Measurements from ENCODE around the gene FOXR1.
"Not testable (repeated sequence)": the region's sequence is repeated elsewhere in the genome, so short reads cannot be mapped to it uniquely, and the experiment has no call there.

Gene FOXR1

DNA sequence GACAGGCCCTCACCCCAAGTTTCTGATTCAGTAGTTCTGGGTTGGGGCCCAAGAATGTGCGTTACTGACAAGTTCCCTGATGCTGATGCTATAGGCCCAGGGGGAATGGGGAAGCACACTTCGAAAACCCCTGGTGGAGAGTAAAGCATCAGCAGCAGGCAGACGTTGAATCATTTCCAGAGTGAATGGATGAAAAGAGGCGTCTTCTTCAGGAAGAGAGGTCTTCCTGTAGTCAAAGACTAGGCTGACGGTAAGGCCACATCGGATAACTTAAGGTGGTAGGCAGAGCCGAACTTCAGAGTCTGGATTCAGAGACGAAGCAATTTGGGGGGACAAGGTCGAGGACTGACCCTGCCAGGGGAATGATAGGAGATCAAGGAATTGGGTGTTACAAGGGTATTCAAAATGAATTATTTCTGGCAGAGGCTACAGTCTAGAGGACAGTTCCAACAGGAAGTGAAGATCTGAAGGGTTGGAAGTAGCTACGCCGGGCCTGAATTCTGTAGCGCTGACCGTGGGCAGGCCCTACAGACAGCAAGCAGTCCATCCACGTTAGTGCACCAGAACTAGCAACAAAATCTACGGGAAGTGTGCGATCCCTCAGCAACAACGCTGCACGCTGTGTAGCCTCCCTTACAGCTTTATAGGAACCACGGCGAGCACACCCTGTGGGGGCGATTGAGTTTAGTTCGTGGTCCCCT is 25.5 kb downstream of the FOXR1 start:
- DNase-seq (ENCODE audit: low read depth, low spot score): no peak

DNA sequence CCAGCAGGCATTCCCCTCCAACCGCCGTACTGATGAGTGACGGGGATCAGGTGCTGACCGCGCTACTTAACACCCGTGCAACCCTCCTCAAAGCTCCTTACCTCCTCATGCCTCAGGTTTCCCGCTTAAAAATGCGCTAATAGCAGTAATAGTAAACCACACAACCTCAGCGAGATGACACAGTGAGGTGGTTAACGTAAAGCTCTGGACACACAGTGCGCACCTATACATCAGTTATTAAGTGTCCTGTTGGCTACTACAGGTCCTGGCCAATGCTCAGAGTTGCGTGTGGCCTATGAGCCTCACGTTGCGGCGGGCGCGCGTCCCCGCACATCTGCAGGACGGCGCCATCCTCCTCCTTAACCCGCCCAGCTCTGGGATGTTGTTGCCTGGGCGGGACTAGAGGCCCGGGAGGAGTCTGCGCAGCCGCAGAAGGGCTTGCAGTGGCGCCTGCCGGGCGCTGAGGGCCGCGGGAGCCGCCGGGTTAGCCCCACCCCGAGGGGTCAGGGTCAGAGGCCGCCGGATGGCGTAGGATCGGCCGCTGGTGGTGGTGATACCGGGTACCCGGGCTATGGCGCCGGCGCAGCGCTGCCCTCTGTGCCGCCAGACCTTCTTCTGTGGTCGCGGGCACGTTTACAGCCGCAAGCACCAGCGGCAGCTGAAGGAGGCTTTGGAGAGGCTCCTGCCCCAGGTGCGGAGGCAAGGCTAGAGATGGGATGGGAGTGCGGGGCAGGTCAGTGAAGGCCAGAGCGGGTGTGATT is 26.2 kb downstream of the FOXR1 start, which contains the start of gene CENATAC:
TSS of gene CENATAC (plus strand) at position 512 of the 761 bp plus-strand sequence. CDS start at position 572, 60 bp downstream.
- DNase-seq (ENCODE audit: low read depth, low spot score): peak; percentile 72

DNA sequence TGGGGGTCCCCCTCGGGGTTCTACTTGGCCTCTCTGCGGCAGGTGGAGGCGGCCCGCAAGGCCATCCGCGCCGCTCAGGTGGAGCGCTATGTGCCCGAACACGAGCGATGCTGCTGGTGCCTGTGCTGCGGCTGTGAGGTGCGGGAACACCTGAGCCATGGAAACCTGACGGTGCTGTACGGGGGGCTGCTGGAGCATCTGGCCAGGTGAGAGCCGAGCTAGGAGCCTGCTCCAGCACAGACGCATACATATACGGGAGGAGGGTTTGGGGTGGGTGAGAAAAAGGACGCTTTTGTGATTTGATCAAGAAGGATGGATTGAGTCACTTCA is 26.8 kb downstream of the FOXR1 start:
- no peak for DNase-seq (ENCODE audit: low read depth, low spot score)

DNA sequence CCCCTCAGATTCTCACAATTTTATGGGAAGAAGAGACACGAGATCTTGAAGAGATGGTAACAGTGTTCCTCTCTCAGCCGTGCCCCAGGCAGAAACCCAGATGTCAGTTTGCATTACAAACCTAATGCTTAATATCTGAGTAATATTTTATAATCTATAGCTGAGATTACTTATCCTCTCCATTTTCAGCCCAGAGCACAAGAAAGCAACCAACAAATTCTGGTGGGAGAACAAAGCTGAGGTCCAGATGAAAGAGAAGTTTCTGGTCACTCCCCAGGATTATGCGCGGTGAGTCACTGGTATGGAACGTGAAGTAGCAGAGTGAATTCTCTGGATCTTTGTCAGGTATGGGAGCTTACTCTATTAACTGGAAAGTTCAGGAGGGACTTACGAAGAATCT is 27.3 kb downstream of the FOXR1 start:
- DNase-seq (ENCODE audit: low read depth, low spot score): no peak

DNA sequence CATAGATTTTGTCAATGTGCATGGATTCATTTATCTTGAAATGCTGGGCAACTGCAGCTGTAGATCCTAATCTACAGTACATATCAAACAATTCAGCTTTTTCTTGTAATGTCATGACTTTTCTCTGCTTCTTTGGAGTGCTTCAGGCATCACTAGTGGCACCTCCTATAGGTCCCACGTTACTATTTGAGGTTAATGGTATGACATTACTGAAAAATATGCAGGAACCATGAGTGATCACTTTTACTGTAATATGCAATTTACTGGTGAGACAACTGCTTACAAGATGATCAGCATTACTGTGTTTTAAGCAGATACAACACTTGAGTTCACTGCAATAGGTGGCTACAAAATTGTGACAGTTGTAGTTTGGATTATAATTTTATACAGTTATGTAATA is 29.3 kb downstream of the FOXR1 start:
- no peak for DNase-seq (ENCODE audit: low read depth, low spot score)

DNA sequence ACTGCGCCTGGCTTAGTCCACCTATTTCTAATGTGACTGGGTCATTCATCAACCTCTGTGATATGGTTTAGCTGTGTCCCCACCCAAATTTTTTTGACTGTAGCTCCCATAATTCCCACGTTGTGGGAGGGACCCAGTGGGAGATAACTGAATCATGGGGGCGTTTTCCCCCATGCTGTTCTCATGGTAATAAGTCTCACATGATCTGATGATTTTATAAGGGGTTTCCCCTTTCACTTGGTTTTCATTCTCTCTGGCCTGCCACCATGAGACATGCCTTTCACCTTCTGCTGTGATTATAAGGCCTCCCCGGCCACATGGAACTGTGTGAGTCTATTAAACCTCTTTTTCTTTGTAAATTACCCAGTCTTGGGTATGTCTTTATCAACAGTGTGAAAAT is 35.1 kb downstream of the FOXR1 start:
- no peak for DNase-seq (ENCODE audit: low read depth, low spot score)

DNA sequence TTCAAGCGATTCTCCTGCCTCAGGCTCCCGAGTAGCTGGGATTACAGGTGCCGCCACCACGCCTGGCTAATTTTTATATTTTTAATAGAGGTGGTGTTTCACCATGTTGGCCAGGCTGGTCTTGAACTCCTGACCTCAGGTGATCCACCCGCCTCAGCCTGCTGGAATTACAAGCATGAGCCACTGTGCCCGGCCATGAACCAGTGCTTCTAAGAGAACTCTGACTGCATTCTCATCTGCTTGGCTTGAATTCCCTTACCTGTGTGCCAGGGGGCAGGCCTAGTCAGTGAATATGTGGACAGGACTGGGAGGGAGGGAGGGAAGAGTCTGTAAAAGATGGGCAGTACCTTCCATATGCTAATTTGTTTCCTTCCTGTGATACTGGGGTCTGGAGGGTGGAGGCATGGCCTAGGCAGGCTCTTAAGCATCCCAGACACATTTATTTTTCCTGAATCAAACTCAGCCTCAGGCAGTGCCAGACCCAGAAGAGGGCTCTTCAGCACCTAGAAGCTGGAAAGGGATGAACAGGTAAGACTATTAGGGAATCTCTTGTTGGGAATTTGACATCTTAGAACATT is 40.0 kb downstream of the FOXR1 start:
- DNase-seq (ENCODE audit: low read depth, low spot score): no peak

DNA sequence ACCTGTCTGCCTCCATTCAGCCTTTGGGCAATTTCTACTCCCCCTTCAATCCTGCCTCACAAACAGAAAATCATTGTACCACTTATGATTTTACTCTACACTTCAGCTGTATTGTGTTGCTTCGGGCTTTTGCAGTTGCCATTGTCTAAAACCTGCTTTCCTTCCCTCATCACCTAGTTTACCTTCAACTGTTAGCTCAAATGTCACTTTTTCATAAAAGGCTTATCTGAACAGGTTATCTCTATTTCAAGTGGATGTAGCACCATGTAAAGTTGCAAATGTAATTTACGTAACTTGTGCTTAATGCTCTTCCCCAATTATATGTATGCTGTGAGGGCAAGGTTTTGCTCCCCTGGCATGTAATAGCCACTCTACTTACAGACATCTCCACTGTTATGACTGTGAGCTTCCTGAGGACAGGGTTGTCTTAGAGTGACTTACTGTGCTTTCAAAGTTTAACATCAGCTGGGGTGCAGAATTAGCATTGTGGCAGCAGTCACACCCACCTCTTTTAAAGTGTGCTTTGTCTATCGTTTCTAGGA is 41.1 kb downstream of the FOXR1 start:
- no peak for DNase-seq (ENCODE audit: low read depth, low spot score)

DNA sequence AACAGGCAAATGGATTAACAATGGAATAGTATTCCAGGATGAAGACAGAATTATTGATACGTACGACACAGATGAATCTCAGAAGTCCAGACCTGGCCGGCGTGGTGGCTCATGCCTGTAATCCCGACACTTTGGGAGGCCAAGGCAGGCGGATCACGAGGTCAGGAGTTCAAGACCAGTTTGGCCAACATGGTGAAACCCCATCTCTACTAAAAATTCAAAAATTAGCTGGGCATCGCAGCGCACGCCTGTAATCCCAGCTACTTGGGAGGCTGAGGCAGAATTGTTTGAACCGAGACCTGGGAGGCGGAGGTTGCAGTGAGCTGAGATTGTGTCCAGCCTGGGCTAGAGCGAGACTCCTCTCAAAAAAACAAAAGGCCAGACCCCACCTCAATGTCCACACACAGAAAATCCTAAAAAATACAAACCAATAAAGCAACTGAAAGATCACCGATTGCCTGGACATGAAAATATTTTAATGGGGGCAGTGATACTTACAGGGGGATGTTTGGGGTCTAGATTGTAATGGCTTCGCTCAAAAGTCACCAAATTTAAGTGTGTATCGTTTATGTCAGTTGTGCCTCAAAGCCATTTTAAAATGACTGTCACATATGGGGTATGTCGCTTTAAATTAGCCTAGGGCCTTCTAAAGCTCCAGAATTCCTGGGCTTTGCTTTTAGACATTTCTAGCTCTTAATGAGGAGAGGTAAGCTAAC is 42.8 kb downstream of the FOXR1 start:
- no peak for DNase-seq (ENCODE audit: low read depth, low spot score)

DNA sequence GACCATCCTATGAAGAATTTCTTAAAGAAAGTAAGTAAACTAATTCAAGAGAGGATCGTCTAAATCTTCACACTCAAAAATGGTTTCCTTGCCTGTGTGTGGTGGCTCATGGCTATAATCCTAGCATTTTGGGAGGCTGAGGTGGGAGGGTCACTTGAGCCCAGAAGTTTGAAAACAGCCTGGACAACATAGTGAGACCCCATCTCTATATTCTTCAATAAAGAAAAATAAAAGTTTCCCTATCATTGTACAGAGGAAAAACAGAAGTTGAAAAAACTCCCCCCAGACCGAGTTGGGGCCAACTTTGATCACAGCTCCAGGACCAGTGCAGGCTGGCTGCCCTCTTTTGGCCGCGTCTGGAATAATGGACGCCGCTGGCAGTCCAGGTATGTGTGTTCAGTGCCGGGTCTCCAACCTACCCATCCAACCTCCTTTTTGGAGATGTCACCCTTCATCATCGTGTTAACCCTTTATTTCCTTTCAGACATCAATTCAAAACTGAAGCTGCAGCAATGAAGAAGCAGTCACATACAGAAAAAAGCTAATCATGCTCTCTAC is 43.6 kb downstream of the FOXR1 start:
- DNase-seq (ENCODE audit: low read depth, low spot score): no peak

DNA sequence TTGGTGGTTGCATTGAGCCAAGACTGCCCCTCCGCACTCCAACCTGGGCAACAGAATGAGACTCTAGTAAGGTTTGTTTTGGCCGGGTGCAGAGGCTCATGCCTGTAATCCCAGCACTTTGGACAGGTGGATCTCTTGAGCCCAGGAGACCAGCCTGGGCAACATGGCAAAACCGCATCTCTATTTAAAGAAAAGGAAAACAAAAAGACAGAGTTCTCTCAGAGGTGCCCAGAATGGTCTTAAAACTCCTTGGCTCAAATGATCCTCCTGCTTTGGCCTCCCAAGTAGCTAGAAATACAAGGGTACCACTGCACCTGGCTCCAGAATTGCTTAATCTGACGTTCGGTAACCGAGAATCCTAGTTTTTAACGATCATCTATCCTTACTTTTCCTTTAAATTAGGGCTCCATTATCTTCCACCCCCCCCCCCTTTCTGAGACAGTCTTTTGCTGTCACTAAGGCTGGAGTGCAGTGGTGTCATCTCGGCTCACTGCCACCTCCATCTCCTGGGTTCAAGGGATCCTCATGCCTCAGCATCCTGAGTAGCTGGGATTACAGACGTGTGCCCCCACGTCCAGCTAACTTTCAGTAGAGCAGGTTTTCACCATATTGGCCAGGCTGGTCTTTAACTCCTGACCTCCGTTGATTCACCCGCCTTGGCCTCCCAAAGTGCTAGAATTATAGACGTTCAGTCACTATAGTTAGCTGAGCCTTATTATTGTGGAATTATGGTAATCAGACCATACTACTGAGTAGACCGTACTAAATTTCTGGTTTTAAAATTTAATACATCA is 44.9 kb downstream of the FOXR1 start:
- no peak for DNase-seq (ENCODE audit: low read depth, low spot score)

DNA sequence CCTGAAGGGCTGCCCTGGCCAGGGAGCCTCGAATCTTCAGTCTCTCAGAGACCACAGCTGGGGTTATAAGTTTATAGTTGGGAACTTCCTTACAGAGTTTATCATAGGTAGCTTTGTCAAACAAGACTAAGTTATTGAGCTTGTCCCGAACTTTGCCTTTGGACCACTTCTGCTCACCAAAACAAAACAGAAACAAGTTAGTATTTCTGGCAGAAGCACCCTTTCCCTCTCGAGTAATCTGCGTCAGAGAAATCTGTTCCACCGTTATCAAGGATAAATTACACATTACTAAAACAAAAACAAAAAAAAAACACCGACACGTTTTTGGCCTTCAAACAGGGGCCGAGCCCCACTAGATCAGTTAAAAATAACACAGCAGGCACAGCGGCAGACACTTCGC is 45.8 kb downstream of the FOXR1 start:
- not testable (repeated sequence) for DNase-seq (ENCODE audit: low read depth, low spot score)

DNA sequence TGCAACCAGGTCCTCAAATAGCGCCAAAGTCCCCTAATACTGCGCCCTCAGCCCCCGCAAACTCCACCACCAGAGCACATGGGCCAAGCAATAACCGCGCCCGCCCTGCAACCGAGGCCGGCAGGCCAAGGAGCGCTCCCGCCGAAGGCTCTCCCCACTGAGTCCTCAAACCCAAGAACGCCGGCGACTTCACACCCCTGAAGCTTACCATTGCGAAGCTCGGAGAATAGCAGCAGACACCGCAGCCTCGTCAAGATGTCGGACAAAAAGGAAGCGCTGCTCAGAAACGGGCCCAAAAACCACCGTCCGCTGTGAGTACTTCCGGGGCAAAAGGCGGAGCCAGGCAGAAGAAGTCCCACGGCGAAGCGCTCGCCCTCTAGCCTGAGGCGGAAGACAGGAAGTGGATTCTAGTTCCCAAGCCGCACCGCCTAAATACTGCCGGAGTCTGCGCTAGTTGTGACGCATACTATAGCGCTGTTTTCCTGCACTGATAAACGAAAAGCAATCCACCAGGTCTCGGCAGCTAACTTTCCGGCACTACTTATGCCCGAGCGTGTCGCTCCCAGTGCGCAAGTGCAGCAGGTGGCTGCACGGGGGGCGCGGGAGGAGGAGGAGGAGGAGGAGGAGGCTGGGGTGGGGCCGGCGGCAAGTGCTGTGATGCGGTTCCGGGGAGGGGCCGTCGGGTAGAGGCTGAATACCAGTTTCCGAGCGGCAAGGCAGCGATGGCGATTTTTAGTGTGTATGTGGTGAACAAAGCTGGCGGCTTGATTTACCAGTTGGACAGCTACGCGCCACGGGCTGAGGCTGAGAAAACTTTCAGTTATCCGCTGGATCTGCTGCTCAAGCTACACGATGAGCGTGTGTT is 46.7 kb downstream of the FOXR1 start, which contains the start of the genes RPS25 and TRAPPC4:
TSS of gene RPS25 (minus strand) at position 270 of the 865 bp plus-strand sequence. CDS start at position 211, 59 bp downstream.
TSS of gene TRAPPC4 (plus strand) at position 693 of the 865 bp plus-strand sequence. CDS start at position 723, 30 bp downstream.
- DNase-seq (ENCODE audit: low read depth, low spot score): peak; percentile 94

DNA sequence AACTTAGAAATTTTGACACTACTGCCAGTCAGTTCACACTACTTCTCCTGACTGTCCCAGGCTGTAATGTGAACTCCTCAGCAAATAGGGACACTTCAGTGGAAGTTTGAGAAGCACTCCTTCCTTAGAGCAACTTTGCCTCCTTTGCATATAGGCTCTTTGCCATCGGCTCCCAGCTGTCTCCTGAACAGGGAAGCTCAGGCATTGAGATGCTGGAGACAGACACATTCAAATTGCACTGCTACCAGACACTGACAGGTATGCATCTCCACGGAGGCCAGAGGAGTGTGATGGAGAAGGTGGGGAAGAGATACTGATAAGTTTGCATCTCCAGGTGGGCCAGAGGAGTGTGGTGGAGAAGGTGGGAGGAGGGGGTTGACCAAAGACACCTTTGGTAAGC is 48.4 kb downstream of the FOXR1 start:
- no peak for DNase-seq (ENCODE audit: low read depth, low spot score)

DNA sequence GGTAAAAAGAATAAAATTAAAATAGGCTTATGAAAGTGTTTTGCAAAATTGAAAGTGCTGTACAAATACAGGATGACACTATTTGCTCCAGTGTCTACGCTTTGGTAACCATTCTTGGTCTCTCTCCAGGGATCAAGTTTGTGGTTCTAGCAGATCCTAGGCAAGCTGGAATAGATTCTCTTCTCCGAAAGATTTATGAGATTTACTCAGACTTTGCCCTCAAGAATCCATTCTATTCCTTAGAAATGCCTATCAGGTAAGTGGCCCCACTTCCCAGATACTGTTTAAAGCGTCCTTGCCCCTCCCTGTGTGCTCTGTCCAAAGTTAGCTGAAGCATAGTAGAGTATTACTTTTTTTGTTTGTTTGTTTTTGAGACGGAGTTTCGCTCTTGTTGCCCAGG is 50.1 kb downstream of the FOXR1 start:
- DNase-seq (ENCODE audit: low read depth, low spot score): no peak

DNA sequence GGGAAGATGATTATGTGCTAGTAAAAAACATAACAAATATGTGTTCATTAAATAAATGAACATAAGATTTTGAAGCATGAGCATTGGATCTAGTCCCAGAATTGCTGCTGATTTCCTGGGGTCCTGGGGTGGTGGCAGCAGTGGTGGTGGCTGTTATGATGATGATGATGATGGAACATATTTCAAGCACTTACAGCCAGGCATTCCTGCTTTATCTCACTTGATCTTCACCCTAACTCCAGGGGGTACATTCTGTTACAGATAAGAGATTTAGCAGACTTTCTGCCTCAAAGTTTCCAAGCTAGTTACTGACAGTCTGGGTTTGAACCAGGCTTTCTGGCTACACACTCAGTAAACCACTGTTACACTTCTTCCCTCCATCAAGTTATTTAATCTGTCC is 52.2 kb downstream of the FOXR1 start:
- DNase-seq (ENCODE audit: low read depth, low spot score): no peak

DNA sequence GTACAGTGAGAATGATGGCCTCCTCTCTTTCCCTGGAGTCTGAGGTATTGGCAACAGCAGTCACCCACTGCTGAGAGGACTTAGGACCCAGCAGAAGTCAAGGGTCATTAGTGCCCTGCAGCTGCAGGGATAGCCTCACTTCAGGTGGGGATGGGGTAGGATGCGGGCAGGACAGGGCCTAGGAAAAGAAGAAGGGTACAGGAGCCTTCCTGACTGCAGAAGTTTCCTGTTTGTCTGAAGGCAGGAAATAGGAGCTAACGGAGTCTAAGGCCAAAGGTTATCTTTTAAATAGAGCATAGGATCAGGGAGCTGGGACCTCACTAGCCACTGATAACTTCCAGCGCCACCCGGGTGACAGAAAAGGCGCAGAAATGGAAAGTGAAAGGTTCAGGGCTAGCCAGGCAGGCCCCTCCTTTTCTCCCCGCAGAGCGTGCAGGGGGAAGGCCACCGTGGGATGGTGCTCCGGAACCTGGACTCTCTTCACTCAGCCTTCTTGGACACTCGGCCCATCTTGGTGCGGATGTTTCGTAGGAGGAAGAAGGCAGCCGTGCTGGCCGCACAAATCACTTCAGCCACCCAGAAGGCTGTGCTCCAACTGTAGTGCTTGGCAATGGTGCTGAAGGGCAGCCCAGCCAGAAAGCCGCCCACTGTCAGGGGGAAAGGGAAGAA is 53.0 kb downstream of the FOXR1 start:
- DNase-seq (ENCODE audit: low read depth, low spot score): no peak

DNA sequence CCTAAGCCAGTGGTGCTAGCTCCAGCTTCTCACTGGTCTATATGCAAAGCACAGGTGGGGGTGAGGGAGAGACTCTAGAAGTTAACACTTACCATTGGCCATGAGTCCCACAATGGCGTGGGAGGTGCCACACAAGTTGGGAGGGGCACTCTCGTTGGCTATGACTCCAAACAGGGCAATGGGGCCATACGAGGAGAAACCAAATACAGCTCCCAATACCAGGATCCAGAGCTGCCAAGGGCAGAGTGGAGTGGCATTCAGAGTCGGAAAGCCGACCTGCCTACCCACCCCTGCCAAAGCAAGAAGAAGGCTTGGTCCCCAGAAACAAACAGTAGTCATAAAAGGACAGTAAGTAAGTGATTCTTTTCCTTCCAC is 53.5 kb downstream of the FOXR1 start:
- DNase-seq (ENCODE audit: low read depth, low spot score): no peak

DNA sequence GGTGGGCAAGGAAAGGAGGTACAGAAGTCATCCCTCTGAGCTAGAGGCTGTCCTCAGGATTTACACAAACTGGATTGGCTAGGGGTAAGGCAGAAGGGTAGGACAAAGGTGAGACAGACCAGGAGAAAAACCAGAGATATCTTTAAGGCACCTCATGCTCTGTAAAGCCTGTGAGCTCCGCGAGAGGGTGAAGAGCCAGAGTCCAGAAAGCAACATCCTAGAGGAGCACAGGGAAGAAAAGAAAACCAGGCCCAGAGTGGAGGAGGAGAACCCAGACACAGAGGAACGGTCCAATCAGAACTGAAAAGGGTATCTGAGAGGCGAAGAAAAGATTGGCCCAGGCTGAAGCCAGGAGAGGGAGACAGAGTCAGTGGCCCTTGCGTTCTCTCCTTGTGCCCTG is 54.0 kb downstream of the FOXR1 start:
- DNase-seq (ENCODE audit: low read depth, low spot score): no peak
